Uterus (tissue), 4 donors: ENCODE results near the gene DLG4. TPM values are rescaled to one million over a fixed set of nuclear protein-coding genes. Genes with fewer than 3 reads are reported as not detected.

Experiments used
- DNase-seq, 2 donors: peaks; one replicate each; pipeline ENCODE4 v3.0.0-alpha.2; 2019 to 2020
- H3K27ac ChIP-seq, 2 donors: fragments of 200-600 bp; sonication (generic); 1 replicate in 1 of 2; 2 replicates in 1 of 2; pipeline ENCODE4 v1.5.1; 2016 to 2018
- H3K27me3 ChIP-seq, 2 donors: fragments of 200-600 bp; sonication (generic); one replicate each; pipeline ENCODE4 v1.5.1; 2018 to 2019; ENCODE audit warnings: control low read depth in 1 of 2
- H3K36me3 ChIP-seq, 2 donors: fragments of 200-600 bp; sonication (generic); one replicate each; pipeline ENCODE4 v1.5.1; 2019; ENCODE audit warnings: control low read depth in 1 of 2
- H3K4me1 ChIP-seq, 2 donors: fragments of 200-600 bp; sonication (generic); one replicate each; pipeline ENCODE4 v1.5.1; 2018 to 2019; ENCODE audit warnings: control low read depth in 1 of 2
- H3K4me3 ChIP-seq, 2 donors: fragments of 200-600 bp; sonication (generic); 1 replicate in 1 of 2; 2 replicates in 1 of 2; pipeline ENCODE4 v1.5.1; 2018 to 2019; ENCODE audit warnings: mild to moderate bottlenecking in 1 of 2
- H3K9me3 ChIP-seq, 2 donors: fragments of 200-600 bp; sonication (generic); one replicate each; pipeline ENCODE4 v1.5.1; 2019; ENCODE audit warnings: control low read depth in 1 of 2
- CTCF ChIP-seq, 4 experiments: fragments of 200-600 bp in 2 of 4; fragments of 450-650 bp in 2 of 4; sonication (generic) in 2 of 4; IDR thresholded peaks; one replicate each; pipeline ENCODE4 v1.5.1; 2016 to 2019; ENCODE audit warnings: antibody characterized with exemption in 4 of 4, mild to moderate bottlenecking in 2 of 4, moderate library complexity in 1 of 4
- POLR2A ChIP-seq, 2 donors: fragments of 450-650 bp; IDR thresholded peaks; one replicate each; pipeline ENCODE4 v1.6.1; 2016; ENCODE audit warnings: antibody characterized with exemption in 2 of 2, mild to moderate bottlenecking in 1 of 2, moderate library complexity in 1 of 2
- intact Hi-C: fragments of 100-400 bp; cut with DNase I; formaldehyde crosslinking; loops from one replicate; pipeline ENCODE4 v1.15.1; 2023; ENCODE audit warnings: low total_unique reads
- total RNA-seq, 4 donors: library from RNA; depleted of rRNA in 3 of 4; stranded (reverse); fragments of >200 nt in 3 of 4; gene quantifications; one replicate each; pipeline versions ENCODE4 v1.1.0 to v1.2.4, GENCODE V29; 2014 to 2023
- donor health status: DM: yes; HTN: yes; CAD: no.

DLG4 gene
- 10 to 100 TPM; 22.8 to 64.0 (median 48.4) TPM for total RNA-seq

GRCh38 chr17:7219812-7220592 is at the start of gene DLG4, which contains the start of gene ACADVL:
Gene DLG4, minus strand, starts transcription at chr17:7219836.
Gene ACADVL, plus strand, starts transcription at chr17:7219938. Its CDS starts 47 bp downstream, at chr17:7219985.
- H3K36me3 ChIP-seq, result no peaks in the 10 kb centered on the region
- peaks cover 0 to 18% of the 10 kb centered on the region in 2 donors for H3K4me1 ChIP-seq
- H3K4me3 ChIP-seq, result peak within 1 kb of the TSS; percentile 67 to 91
- H3K27ac ChIP-seq, result peak within 1 kb of the TSS; percentile 92 to 97
- DNase-seq, result peak; percentile 95 to 96
- no peaks in the 10 kb centered on the region for H3K9me3 ChIP-seq
- no peaks in the 10 kb centered on the region for H3K27me3 ChIP-seq
- intact Hi-C loops, result no loop called here
- TF ChIP-seq CTCF (IDR thresholded peaks at IDR 0.05) (no peak), POLR2A (IDR thresholded peaks at IDR 0.05) (peak; percentile 82 to 94)

- Histone ChIP-seq H3K36me3 (no peaks in the 10 kb centered on the region), H3K27ac (no peak overlapping the region), H3K4me3 (no peak overlapping the region), H3K4me1 (no peaks in the 10 kb centered on the region), H3K27me3 (peaks cover 14 to 17% of the 10 kb centered on the region in 2 donors), H3K9me3 (no peaks in the 10 kb centered on the region)
- TF ChIP-seq POLR2A (IDR thresholded peaks at IDR 0.05) (no peak), CTCF (IDR thresholded peaks at IDR 0.05) (no peak)
- intact Hi-C loops, result no loop called here
- DNase-seq, result no peak
Observed at GRCh38 chr17:7266784-7267183, 47.1 kb upstream of the DLG4 start.

GRCh38 chr17:7263801-7264078 is 44.1 kb upstream of the DLG4 start:
- DNase-seq, result no peak
- H3K36me3 ChIP-seq, result no peaks in the 10 kb centered on the region
- H3K4me3 ChIP-seq, result no peak overlapping the region
- H3K4me1 ChIP-seq, result no peaks in the 10 kb centered on the region
- TF ChIP-seq CTCF (IDR thresholded peaks at IDR 0.05) (no peak), POLR2A (IDR thresholded peaks at IDR 0.05) (no peak)
- H3K27me3 ChIP-seq, result peaks cover 21 to 27% of the 10 kb centered on the region in 2 donors
- intact Hi-C loops, result no loop called here
- no peak overlapping the region for H3K27ac ChIP-seq
- no peaks in the 10 kb centered on the region for H3K9me3 ChIP-seq

GRCh38 chr17:7262935-7263800 is 43.5 kb upstream of the DLG4 start:
- Histone ChIP-seq H3K4me3 (no peak overlapping the region), H3K36me3 (no peaks in the 10 kb centered on the region), H3K4me1 (no peaks in the 10 kb centered on the region), H3K27me3 (peaks cover 21 to 27% of the 10 kb centered on the region in 2 donors), H3K27ac (no peak overlapping the region), H3K9me3 (no peaks in the 10 kb centered on the region)
- intact Hi-C loops, result no loop called here
- TF ChIP-seq CTCF (IDR thresholded peaks at IDR 0.05), result no peak
- no peak for TF ChIP-seq POLR2A (IDR thresholded peaks at IDR 0.05)
- DNase-seq, result no peak
